ENCODE results near the gene IQCM. TPM values are rescaled to one million over a fixed set of nuclear protein-coding genes. Genes with fewer than 3 reads are reported as not detected.

Gene IQCM
- polyA plus RNA-seq, 2 of the 4 experiments (the other 2 are of a cell fraction): 0.05 TPM; not detected in 1

GRCh38 chr4:149825336-149825735 is 9.7 kb upstream of the IQCM start:
- Histone ChIP-seq H3K27ac (no peak overlapping the region), H3K4me2 (no peak overlapping the region), H3K4me1 (no peaks in the 10 kb centered on the region), H3K9me3 (no peaks in the 10 kb centered on the region), H3K4me3 (no peak overlapping the region)
- TF ChIP-seq JUN (IDR thresholded peaks at IDR 0.05) (no peak), REST (IDR thresholded peaks at IDR 0.05) (no peak), KDM1A (IDR thresholded peaks at IDR 0.05; ENCODE audit: low read depth) (no peak), FOSL2 (IDR thresholded peaks at IDR 0.05) (no peak), FOSL2 (CRISPR knock-in tag; IDR thresholded peaks at IDR 0.05) (no peak), HMGXB4 (CRISPR knock-in tag; IDR thresholded peaks at IDR 0.05; ENCODE audit: borderline replicate concordance) (no peak), NR3C1 (IDR thresholded peaks at IDR 0.05) (no peak), CTCF (IDR thresholded peaks at IDR 0.05) (no peak), TP53 (CRISPR knock-in tag; IDR thresholded peaks at IDR 0.05) (no peak), TFCP2L1 (CRISPR knock-in tag; IDR thresholded peaks at IDR 0.05) (no peak), PHF8 (IDR thresholded peaks at IDR 0.05; ENCODE audit: borderline replicate concordance, low read depth) (no peak), HOXA7 (CRISPR knock-in tag; IDR thresholded peaks at IDR 0.05) (no peak)
- FAIRE-seq (no peak), ATAC-seq (no peak), DNase-seq (ENCODE audit: low read depth in 1 of 2, low spot score in 1 of 2) (no peak)
- ChIA-PET POLR2A (no interaction called here), CTCF (no interaction called here)
- 42% methylated on average over 2 of the region's 2 CpGs for WGBS (ENCODE audit: missing lambda C conversion rate)

DNA sequence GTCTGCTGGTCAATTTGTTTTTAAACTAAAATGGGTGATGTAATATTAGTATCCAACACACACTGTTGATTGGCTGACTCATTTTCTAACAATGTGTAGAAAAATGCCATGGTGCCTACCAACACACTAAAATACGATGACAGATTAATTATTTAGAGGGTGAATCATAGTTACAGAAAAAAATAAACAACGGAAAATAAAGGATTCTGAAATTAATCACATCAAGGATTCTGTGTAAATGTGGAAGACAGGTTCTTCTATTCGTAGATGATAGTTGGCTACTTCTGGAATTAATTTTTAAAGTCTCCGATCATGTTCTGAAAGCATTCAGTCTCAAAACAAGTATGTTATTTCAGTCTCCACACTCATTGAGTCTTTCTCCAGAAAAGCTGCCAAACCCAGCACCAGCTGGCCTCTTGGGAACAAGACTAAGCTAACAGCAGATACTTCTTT is 8.2 kb upstream of the IQCM start:
- peak in 1 of 2 experiments; percentile 49; a peak in 2 of 6 replicates for ATAC-seq
- DNase-seq (ENCODE audit: low read depth in 1 of 2, low spot score in 1 of 2): peak; percentile 19 to 25
- FAIRE-seq: no peak
- Histone ChIP-seq H3K4me2 (peak overlapping the region; percentile 39), H3K27ac (peak overlapping the region in 1 of 2 experiments; percentile 62; a peak in 1 of 6 replicates), H3K4me1 (no peaks in the 10 kb centered on the region), H3K4me3 (no peak overlapping the region), H3K9me3 (no peaks in the 10 kb centered on the region)
- TF ChIP-seq GATA3 (IDR thresholded peaks at IDR 0.05; ENCODE audit: borderline replicate concordance): no peak
- peak; percentile 54; the same call in 1 of the 2 replicates for TF ChIP-seq FOSL2 (IDR thresholded peaks at IDR 0.05)
- peak; percentile 69; the same call in 1 of the 2 replicates for TF ChIP-seq FOSL2 (CRISPR knock-in tag; IDR thresholded peaks at IDR 0.05)
- TF ChIP-seq CEBPB (IDR thresholded peaks at IDR 0.05): 0 out of 4 replicates have a peak, but pooled peaks of 1 of the 2 experiments have one; percentile 6
- peak; percentile 29; the same call in 1 of the 2 replicates for TF ChIP-seq JUNB (IDR thresholded peaks at IDR 0.05)
- TF ChIP-seq CBX8 (IDR thresholded peaks at IDR 0.05): no peak
- TF ChIP-seq FOXS1 (CRISPR knock-in tag; IDR thresholded peaks at IDR 0.05): no peak
- 6% methylated on average over 4 of the region's 4 CpGs for WGBS (ENCODE audit: missing lambda C conversion rate)
- POLR2A ChIA-PET: no interaction called here
- CTCF ChIA-PET: no interaction called here

- ChIA-PET CTCF (no interaction called here), POLR2A (no interaction called here)
- Histone ChIP-seq H3K9me3 (no peaks in the 10 kb centered on the region), H3K27ac (no peak overlapping the region), H3K4me2 (no peak overlapping the region), H3K4me1 (no peaks in the 10 kb centered on the region), H3K4me3 (no peak overlapping the region)
- 4% methylated on average over 2 of the region's 2 CpGs for WGBS (ENCODE audit: missing lambda C conversion rate)
- no peak for ATAC-seq
- no peak for DNase-seq (ENCODE audit: low read depth in 1 of 2, low spot score in 1 of 2)
- no peak for FAIRE-seq
- TF ChIP-seq RCOR1 (IDR thresholded peaks at IDR 0.05; ENCODE audit: low read depth, low read length) (no peak), GATA3 (IDR thresholded peaks at IDR 0.05; ENCODE audit: borderline replicate concordance) (no peak), CHD2 (IDR thresholded peaks at IDR 0.05; ENCODE audit: low read length, partially characterized antibody) (no peak), NPAS2 (CRISPR knock-in tag; IDR thresholded peaks at IDR 0.05; ENCODE audit: borderline replicate concordance) (no peak), RFX5 (IDR thresholded peaks at IDR 0.05) (no peak), EP300 (IDR thresholded peaks at IDR 0.05) (no peak), HOXA7 (CRISPR knock-in tag; IDR thresholded peaks at IDR 0.05) (no peak), ZFP36 (IDR thresholded peaks at IDR 0.05; ENCODE audit: borderline replicate concordance, partially characterized antibody) (no peak), FOXS1 (CRISPR knock-in tag; IDR thresholded peaks at IDR 0.05) (no peak), HOXB13 (CRISPR knock-in tag; IDR thresholded peaks at IDR 0.05; ENCODE audit: low read depth) (no peak), PBX3 (IDR thresholded peaks at IDR 0.05) (no peak), HDAC2 (IDR thresholded peaks at IDR 0.05) (no peak), RNF2 (IDR thresholded peaks at IDR 0.05; ENCODE audit: borderline replicate concordance, low read depth) (no peak), JUN (IDR thresholded peaks at IDR 0.05) (no peak), MAX (IDR thresholded peaks at IDR 0.05) (no peak)
Observed at GRCh38 chr4:149801416-149801815, 14.2 kb downstream of the IQCM start.

Measured in A549 (cell line).